GM23248 (cell line): ENCODE measurements around the gene SH3RF3.

Experiments used
- EZH2 ChIP-seq: fragments of 200-600 bp; sonication (generic); IDR thresholded peaks from 2 replicates; pipeline ENCODE4 v1.6.1; 2018; ENCODE audit warnings: antibody characterized with exemption, mild to moderate bottlenecking; ENCODE audit not compliant: insufficient read depth, poor library complexity, severe bottlenecking
- EZH2phosphoT487 ChIP-seq: fragments of 200-600 bp; sonication (generic); IDR thresholded peaks from 2 replicates; pipeline ENCODE4 v1.6.1; 2018; ENCODE audit warnings: antibody characterized with exemption, moderate library complexity, mild to moderate bottlenecking, low read depth; ENCODE audit not compliant: insufficient read depth

DNA sequence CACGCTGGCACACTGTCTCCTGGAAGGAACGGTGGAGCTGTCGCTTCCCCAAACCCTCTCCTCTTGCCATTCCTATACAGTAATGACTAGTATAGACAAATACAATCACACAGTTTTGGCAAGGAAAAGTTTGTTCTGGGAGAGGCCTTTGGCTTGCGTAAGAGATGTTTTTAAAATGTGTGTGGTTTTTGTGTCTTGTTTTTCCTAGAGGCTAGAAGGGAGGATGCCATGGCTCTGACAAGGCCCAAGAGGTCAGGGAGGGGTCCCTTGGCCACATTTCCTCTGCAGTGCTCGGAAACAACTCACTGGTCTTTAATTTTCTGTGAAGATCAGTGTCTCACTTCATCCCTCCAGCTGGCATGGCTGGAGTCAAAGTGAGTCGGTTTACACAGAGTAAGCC is 195.9 kb downstream of the SH3RF3 start:
- TF ChIP-seq EZH2: no peak
- TF ChIP-seq EZH2phosphoT487: 0 out of 2 replicates have a peak, but pooled peaks have one; percentile 50
